SK-N-SH treated with all-trans-retinoic acid at 6 μM for 48 hours (cell line): ENCODE results near the gene CCDC85C.
"Not testable (repeated sequence)": the region's sequence is repeated elsewhere in the genome, so short reads cannot be mapped to it uniquely, and the experiment has no call there.

Source experiments
- ATAC-seq: fragments of 200-7000 bp; cut with Tn5 transposase; 3 replicates; pipeline ENCODE4 v1.9.1; 2020; ENCODE audit warnings: mild to moderate bottlenecking, moderate library complexity
- ARNTL ChIP-seq: fragments of 450-650 bp; formaldehyde crosslinking; IDR thresholded peaks from 2 replicates; pipeline ENCODE4 v1.5.0; 2020; ENCODE audit warnings: low read depth, mild to moderate bottlenecking, moderate library complexity, borderline replicate concordance
- CSDC2 ChIP-seq: fragments of 250-450 bp; sonication (Bioruptor Pico); IDR thresholded peaks from 2 replicates; pipeline ENCODE4 v1.5.0; 2020; ENCODE audit warnings: mild to moderate bottlenecking, moderate library complexity
- ESRRG ChIP-seq: fragments of 250-450 bp; sonication (Bioruptor Pico); IDR thresholded peaks from 2 replicates; pipeline ENCODE4 v1.6.1; 2021; ENCODE audit warnings: mild to moderate bottlenecking
- GLIS3 ChIP-seq: fragments of 250-450 bp; sonication (Bioruptor Pico); IDR thresholded peaks from 2 replicates; pipeline ENCODE4 v1.5.0; 2020; ENCODE audit warnings: mild to moderate bottlenecking, moderate library complexity
- ISL1 ChIP-seq: fragments of 250-450 bp; sonication (Bioruptor Pico); IDR thresholded peaks from 2 replicates; pipeline ENCODE4 v2.1.2; 2022; ENCODE audit warnings: mild to moderate bottlenecking, moderate library complexity
- OSR1 ChIP-seq: fragments of 250-450 bp; sonication (Bioruptor Pico); IDR thresholded peaks from 2 replicates; pipeline ENCODE4 v1.8.0; 2022; ENCODE audit warnings: moderate library complexity, mild to moderate bottlenecking, inconsistent platforms
- PATZ1 ChIP-seq: fragments of 250-450 bp; sonication (Bioruptor Pico); IDR thresholded peaks from 2 replicates; pipeline ENCODE4 v1.8.0; 2020; ENCODE audit warnings: mild to moderate bottlenecking, moderate library complexity, borderline replicate concordance
- POU6F1 ChIP-seq: fragments of 250-450 bp; sonication (Bioruptor Pico); IDR thresholded peaks from 2 replicates; pipeline ENCODE4 v1.8.0; 2021; ENCODE audit warnings: low read depth, mild to moderate bottlenecking, moderate library complexity, borderline replicate concordance
- PPARA ChIP-seq: fragments of 250-450 bp; sonication (Bioruptor Pico); IDR thresholded peaks from 2 replicates; pipeline ENCODE4 v1.5.0; 2020; ENCODE audit warnings: mild to moderate bottlenecking, borderline replicate concordance
- RARB ChIP-seq: fragments of 250-450 bp; sonication (Bioruptor Pico); IDR thresholded peaks from 2 replicates; pipeline ENCODE4 v1.8.0; 2021; ENCODE audit warnings: mild to moderate bottlenecking, moderate library complexity
- SNAI2 ChIP-seq: fragments of 250-450 bp; sonication (Bioruptor Pico); IDR thresholded peaks from 2 replicates; pipeline ENCODE4 v1.5.0; 2020; ENCODE audit warnings: mild to moderate bottlenecking, moderate library complexity
- TOX ChIP-seq: fragments of 250-450 bp; sonication (Bioruptor Pico); IDR thresholded peaks from 2 replicates; pipeline ENCODE4 v1.8.0; 2021; ENCODE audit warnings: mild to moderate bottlenecking, moderate library complexity, borderline replicate concordance
- TSHZ2 ChIP-seq: fragments of 250-450 bp; sonication (Bioruptor Pico); IDR thresholded peaks from 2 replicates; pipeline ENCODE4 v1.5.0; 2020; ENCODE audit warnings: mild to moderate bottlenecking, moderate library complexity
- ZC3H10 ChIP-seq: fragments of 250-450 bp; sonication (Bioruptor Pico); IDR thresholded peaks from 2 replicates; pipeline ENCODE4 v1.5.1; 2021; ENCODE audit warnings: mild to moderate bottlenecking, moderate library complexity
- ZFP3 ChIP-seq: fragments of 250-450 bp; sonication (Bioruptor Pico); IDR thresholded peaks from 2 replicates; pipeline ENCODE4 v1.5.0; 2020; ENCODE audit warnings: mild to moderate bottlenecking, moderate library complexity
- ZFP30 ChIP-seq: fragments of 450-650 bp; formaldehyde crosslinking; IDR thresholded peaks from 2 replicates; pipeline ENCODE4 v1.5.0; 2022; ENCODE audit warnings: mild to moderate bottlenecking, moderate library complexity
- ZNF565 ChIP-seq: fragments of 450-650 bp; formaldehyde crosslinking; conservative IDR thresholded peaks from 2 replicates; pipeline ENCODE4 v1.5.0; 2020; ENCODE audit warnings: low read depth, mild to moderate bottlenecking, moderate library complexity
- ZNF70 ChIP-seq: fragments of 450-650 bp; formaldehyde crosslinking; IDR thresholded peaks from 2 replicates; pipeline ENCODE4 v1.5.0; 2020; ENCODE audit warnings: mild to moderate bottlenecking, moderate library complexity
- ZNF8 ChIP-seq: fragments of 450-650 bp; formaldehyde crosslinking; IDR thresholded peaks from 2 replicates; pipeline ENCODE4 v1.5.0; 2020; ENCODE audit warnings: mild to moderate bottlenecking, moderate library complexity
- TF ChIP-seq, protein P1 (sequence below): fragments of 250-450 bp; sonication (Bioruptor Pico); IDR thresholded peaks from 2 replicates; pipeline ENCODE4 v1.5.1; 2020; ENCODE audit warnings: low read depth, mild to moderate bottlenecking, moderate library complexity

The CCDC85C gene

GRCh38 chr14:99644035-99644587, 40.1 kb upstream of the CCDC85C start:
- no peak for ATAC-seq
- TF ChIP-seq ZNF8 (no peak), ZFP3 (CRISPR knock-in tag) (peak; percentile 83; the same call in 1 of the 2 replicates), SNAI2 (no peak)

DNA sequence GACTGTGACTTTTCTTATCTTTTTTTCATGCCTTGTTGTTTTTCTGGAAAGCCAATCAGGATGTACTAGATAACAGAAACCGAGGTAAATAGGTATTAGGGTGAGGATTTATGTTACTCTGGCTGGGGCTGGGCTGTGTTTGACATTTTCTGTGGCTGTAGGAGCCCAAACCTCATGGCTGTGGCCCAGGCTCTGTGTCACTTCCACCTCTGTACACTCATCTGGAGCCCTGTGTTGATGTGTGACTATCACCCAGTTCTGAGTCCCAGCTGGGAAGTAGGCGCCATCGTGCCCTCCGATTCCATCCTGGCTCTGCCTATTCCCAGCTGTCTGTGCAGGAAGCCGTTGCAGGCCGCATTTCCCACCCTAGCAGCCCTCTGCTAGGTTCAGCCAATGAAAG, 39.3 kb upstream of the CCDC85C start:
- TF ChIP-seq PATZ1 (CRISPR knock-in tag): no peak
- no peak for TF ChIP-seq ARNTL (CRISPR knock-in tag)
- TF ChIP-seq ZNF565 (CRISPR knock-in tag): no peak
- TF ChIP-seq ZC3H10 (CRISPR knock-in tag): no peak
- TF ChIP-seq ISL1 (CRISPR knock-in tag): no peak
- TF ChIP-seq POU6F1 (CRISPR knock-in tag): no peak
- TF ChIP-seq TOX: no peak
- no peak for TF ChIP-seq CSDC2 (CRISPR knock-in tag)
- no peak for TF ChIP-seq ZFP30 (CRISPR knock-in tag)
- TF ChIP-seq, protein P1, sequence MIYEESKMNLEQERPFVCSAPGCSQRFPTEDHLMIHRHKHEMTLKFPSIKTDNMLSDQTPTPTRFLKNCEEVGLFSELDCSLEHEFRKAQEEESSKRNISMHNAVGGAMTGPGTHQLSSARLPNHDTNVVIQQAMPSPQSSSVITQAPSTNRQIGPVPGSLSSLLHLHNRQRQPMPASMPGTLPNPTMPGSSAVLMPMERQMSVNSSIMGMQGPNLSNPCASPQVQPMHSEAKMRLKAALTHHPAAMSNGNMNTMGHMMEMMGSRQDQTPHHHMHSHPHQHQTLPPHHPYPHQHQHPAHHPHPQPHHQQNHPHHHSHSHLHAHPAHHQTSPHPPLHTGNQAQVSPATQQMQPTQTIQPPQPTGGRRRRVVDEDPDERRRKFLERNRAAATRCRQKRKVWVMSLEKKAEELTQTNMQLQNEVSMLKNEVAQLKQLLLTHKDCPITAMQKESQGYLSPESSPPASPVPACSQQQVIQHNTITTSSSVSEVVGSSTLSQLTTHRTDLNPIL (CRISPR knock-in tag): no peak
- no peak for TF ChIP-seq ESRRG
- no peak for TF ChIP-seq ZNF8
- no peak for TF ChIP-seq ZFP3 (CRISPR knock-in tag)
- TF ChIP-seq PPARA (CRISPR knock-in tag): no peak
- TF ChIP-seq TSHZ2 (CRISPR knock-in tag): no peak
- TF ChIP-seq OSR1 (CRISPR knock-in tag): no peak
- TF ChIP-seq SNAI2: no peak

GRCh38 chr14:99642771-99643170, 38.8 kb upstream of the CCDC85C start:
- not testable (repeated sequence) for ATAC-seq

More for the DNA sequence above, 39.3 kb upstream of the CCDC85C start:
- no peak for ATAC-seq

- no peak for ATAC-seq
- TF ChIP-seq TOX (no peak), GLIS3 (CRISPR knock-in tag) (no peak), CSDC2 (CRISPR knock-in tag) (no peak), ARNTL (CRISPR knock-in tag) (no peak), ESRRG (no peak), RARB (CRISPR knock-in tag) (no peak), ZC3H10 (CRISPR knock-in tag) (no peak), ZNF8 (no peak), ZNF565 (CRISPR knock-in tag) (no peak), ZNF70 (CRISPR knock-in tag) (no peak), POU6F1 (CRISPR knock-in tag) (no peak), ZFP30 (CRISPR knock-in tag) (no peak)
- TF ChIP-seq, protein P1 (CRISPR knock-in tag): no peak
Observed at GRCh38 chr14:99637624-99638023, 33.6 kb upstream of the CCDC85C start.
